GF-D8 (cell line): ENCODE results near the gene PCOLCE2.
A peak's percentile ranks its signal among the peaks of the same experiment; 100 is the strongest.

Source experiments
- DNase-seq: peaks from one replicate; lab custom pipeline; 2025; lab: John Stamatoyannopoulos, UW

Gene PCOLCE2

DNA sequence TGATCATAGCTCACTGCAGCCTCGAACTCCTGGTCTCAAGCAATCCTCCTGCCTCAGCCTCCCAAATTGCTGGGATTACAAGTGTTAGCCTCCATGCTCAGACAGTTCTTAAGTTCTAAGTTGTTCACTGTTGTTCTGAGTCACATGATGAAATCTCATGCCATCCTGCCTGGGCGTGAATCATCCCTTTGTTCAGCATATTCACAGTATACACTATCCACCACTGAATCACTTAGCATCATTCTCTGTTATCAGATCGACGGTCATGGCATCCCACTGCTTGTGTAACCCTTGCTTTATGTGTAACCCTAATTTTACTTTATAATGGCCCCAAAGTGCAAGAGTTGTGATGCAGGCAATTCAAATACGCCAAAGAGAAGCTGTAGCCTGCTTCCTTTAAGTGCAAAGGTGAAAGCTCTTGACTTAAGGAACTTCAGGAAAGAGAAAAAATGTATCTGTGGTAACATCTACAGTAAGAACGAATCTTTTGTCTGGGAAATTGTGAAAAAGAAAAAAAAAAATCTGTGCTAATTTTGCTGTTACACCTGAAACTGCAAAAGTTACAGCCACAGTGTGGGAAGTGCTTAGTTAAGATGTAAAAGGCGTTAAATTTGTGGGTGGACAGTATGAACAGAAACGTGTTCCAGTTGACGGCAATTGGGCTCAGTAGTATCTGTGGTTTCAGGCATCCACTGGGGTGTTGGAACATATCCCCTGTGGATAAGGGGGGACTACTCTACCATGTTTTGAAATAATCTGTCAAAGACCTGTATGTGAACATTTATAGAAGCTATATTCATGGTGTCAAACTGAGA lies 80.6 kb downstream of the PCOLCE2 start:
- no peak for DNase-seq

DNA sequence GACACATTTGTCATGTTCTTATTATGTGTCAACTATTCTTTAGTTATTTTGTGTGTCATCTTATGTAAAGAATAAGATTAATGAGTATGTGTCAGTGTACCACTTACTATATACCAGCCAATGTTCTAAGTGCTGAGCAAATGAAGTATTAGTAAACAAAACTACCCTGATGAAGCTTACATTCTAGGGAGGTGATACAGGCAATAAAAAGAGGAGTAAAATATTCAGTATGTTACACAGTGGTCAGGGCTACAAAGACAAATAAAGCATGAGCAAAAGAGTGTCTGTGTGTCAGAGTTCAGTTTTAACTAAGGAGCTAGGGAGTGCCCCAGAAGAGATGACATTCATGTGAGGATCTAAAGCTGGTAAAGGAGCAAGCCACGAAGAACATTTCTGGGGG lies 86.0 kb downstream of the PCOLCE2 start:
- no peak for DNase-seq

DNA sequence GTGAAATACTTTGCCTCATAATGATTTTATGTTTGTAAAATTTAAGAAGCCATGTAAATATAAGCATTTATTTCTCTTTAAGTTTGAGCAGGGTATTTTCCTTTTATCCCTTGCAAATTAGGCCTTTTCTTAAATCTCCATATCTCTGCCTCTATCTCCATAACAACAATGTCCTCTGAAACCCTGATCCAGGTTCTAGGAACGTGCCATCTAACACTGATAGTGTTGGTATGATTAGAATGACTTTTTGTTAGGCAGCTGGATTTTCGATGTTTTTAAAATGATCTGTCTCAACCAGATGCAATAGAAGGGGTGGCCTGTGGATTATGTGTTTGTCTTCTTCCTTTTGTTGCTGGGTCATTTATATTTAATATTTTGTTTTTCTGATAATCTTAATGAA lies 87.1 kb downstream of the PCOLCE2 start:
- no peak for DNase-seq

DNA sequence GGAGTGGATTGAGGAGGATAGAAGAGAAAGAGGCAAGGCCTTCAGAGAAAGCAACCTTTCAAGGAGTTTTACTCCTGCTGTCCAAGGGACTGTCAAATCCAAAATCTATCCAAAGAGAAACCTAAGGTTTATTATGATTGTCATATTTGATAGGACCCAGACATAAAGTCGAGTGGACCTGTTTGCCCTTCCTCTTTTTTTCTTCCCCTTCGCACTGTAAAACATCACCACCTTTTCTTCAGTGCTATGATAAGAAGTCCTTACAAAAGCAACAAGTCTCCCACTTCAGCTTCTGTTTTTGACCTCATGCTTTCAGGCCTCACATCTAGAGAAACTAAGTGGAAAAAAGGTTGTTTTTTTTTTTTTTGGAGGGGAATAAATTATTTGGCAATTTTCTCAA lies 92.1 kb downstream of the PCOLCE2 start:
- DNase-seq, result no peak

DNA sequence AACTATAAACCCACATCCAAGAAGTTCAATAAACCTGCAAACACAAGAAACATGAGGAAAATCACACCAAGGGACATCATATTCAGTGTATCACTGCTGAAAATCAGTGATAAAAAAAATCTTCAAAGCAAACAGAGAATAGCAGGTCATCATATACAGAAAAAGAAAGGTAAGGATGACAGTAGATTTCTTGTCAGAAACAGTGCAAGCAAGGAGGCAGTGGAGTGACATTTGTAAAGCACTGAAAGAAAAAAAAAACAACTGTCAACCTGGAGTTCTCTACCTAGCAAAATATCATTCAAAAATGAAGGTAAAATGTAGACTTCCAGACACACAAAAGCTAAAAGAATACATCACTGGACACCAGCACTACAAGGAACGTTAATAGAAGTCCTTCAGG lies 93.6 kb downstream of the PCOLCE2 start:
- DNase-seq, result no peak

DNA sequence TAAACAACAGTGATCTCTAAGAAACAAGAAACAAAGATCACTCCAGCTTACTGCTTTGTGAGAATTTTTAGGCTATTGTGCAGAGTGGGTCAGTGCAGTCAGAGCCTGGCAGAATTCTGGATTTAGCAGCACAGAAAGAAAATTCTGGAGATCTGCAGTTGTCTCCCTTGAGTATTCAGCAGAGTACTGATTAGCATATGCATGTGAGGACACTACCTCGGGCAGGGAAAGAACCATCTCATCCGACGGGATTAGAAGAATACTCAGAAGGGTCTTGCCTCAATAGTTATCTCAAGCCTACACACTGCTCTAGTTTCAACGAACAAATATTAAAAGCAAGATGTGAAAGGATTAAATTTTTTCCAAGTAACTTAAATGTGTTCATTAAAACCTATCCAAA lies 94.4 kb downstream of the PCOLCE2 start:
- no peak for DNase-seq

DNA sequence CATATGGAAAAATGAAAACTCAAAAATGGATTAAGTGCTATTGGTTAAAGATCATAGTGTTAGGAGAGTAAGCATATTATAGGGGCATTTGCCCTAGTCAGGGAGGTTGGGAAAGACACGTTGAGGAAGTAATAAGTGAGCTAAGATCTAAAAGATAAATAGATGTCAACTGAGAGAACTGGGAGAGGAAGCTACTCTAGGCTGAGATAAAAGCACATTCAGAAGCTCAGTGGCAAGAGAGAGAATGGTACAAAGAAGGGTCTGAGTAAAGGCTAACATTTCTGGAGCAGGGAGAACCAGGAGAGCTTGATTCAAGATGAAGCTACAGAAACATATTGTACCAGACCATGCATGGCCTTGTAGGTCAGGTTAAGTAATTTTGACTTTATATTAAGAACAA lies 101.2 kb downstream of the PCOLCE2 start:
- peak; percentile 71 for DNase-seq

DNA sequence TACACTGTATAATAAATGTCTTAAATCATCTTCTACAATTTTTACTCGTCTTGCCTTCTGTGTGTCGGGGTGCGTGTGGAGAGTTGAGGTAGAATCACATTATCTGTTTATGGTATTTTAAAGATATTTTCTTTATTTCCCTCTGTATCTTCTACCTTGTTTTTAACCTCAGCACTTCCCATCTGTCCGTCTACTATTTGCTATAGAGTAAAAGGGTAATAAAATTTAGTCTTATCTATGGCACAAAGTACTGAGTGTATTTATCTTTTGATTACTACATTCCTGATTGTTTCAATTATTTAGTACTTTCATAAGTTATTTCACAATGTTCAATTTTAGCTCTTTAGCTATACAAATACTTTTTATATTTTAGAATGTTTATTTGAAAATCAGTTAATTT lies 102.9 kb downstream of the PCOLCE2 start:
- DNase-seq, result no peak

DNA sequence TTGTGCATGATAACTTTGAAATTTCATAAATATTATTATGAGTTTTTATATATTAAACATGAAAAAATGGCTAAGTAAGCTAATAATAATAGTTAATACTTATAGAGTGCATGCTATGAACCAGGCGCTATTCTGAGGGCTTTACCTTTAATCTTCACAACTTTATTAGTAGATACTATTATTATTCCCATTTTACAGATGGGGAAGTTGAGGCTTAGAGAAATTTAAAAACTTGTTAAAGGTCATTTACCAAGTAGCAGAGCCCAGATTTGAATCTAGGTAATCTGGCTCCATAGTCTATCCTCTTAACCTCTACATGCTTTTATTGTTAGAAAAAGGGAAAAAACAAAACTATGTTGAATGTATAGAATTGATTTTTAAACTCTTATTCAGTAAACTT lies 104.7 kb downstream of the PCOLCE2 start:
- no peak for DNase-seq

DNA sequence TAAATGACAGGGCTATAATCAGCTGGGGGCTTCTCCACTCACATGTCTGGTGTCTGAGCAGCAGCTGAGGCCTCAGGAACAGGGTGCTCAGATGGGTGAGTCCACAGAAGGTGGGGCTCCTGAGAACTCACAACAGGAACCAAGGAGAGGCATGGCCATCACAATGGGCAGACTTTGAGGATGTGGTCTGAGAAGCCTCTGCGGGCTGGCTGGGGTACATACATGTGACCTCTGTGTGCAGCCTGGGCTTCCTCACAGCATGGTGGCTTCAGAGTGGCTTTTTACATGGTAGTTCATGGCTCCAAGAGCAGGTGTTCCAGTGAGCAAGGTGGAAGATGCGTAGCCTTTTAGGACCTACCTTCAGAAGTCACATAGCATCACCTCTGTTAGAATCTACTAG lies 106.3 kb downstream of the PCOLCE2 start:
- DNase-seq, result no peak

DNA sequence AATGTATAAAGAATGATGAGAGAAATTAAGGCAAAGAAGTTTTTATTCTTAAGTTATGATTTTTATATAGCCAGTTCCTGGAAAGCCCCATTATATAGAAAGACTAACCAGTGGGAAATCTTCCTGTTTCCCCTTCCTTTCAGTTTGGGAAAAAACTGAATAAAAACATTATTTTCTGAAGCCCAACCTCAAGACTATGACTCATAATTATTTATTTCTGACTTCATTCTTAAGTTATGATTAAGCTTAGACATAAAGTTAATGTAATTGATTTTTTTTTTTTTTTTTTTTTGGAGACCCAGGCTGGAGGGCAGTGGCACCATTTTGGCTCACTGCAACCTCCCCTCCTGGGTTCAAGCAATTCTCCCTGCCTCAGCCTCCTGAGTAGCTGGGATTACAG lies 109.3 kb downstream of the PCOLCE2 start:
- no peak for DNase-seq

DNA sequence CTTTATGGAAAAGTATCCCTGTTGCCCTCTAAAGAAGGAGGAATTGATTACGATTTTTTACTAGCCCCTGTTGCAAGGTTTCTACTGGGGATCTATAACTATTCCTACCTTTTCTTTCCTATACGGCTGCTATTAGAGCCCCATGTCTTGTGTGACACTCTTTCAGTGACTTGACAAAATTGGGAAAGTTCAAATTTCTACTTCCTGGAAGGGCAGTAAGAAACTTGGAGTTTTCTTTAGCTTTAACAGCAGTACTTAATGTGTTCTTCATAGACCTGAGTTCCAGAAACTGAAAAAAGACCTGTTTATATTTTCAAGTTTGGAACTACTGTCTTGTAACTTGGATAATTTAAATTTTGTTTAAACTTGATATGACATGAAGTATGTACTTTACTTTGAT lies 110.3 kb downstream of the PCOLCE2 start:
- no peak for DNase-seq

DNA sequence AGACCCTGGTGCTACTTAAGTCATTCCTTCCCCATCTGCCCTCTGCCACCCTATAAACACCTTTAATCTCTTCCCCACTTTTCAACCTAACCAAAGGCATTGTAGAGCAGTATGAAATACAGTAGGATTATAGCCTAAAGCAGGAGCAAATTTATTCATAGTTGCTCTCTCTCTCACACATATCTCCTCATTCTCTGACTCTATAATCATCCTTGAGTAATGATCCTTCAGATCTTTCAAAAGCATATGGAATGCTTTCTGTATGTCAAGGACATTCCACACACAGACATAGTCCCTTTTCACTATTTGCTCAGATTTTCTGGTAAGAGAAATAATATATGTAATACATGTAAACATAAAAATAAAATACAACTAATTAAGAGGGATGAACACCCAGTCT lies 111.0 kb downstream of the PCOLCE2 start:
- DNase-seq, result no peak

DNA sequence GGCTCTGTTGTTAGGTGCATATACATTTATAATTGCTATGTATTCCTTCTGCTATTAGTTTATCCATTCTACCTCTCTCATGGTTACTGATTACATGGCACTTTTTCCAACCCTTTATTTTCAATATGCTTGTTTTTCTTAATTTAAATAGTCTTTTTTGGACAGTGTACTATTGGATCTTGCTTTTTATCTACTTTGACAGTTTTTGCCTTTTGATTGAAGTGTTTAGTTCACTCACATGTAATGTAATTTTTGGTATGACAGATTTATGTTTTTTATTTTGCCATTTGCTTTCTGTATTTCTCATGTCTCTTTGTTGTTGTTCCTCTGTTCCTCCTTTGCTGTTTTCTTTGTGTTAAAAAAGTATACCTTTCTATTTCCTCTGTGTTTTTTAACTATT lies 120.5 kb downstream of the PCOLCE2 start:
- DNase-seq, result no peak
